Peyer's patch (tissue), 4 donors: ENCODE results near the gene TMEM198. TPM values are rescaled to one million over a fixed set of nuclear protein-coding genes. Genes with fewer than 3 reads are reported as not detected.

Experiments
- DNase-seq, 3 donors: peaks; one replicate each; pipeline ENCODE4 v3.0.0-alpha.2; 2017 to 2019
- H3K27ac ChIP-seq, 4 donors: fragments of 200-600 bp; sonication (generic); one replicate each; pipeline ENCODE4 v1.5.1; 2016 to 2019
- H3K27me3 ChIP-seq, 2 donors: fragments of 200-600 bp; sonication (generic); one replicate each; pipeline ENCODE4 v1.5.1; 2019
- H3K36me3 ChIP-seq, 3 donors: fragments of 200-600 bp; sonication (generic); one replicate each; pipeline ENCODE4 v1.5.1; 2016 to 2019
- H3K4me1 ChIP-seq, 4 donors: fragments of 200-600 bp; sonication (generic); one replicate each; pipeline ENCODE4 v1.5.1; 2016 to 2019
- H3K4me3 ChIP-seq, 4 donors: fragments of 200-600 bp; sonication (generic); 1 replicate in 3 of 4; 2 replicates in 1 of 4; pipeline ENCODE4 v1.5.1; 2016 to 2019; ENCODE audit warnings: mild to moderate bottlenecking in 1 of 4
- H3K9me3 ChIP-seq, 4 donors: fragments of 200-600 bp; sonication (generic); one replicate each; pipeline ENCODE4 v1.5.1; 2016 to 2019; ENCODE audit warnings: mild to moderate bottlenecking in 1 of 4
- POLR2A ChIP-seq, 2 donors: fragments of 450-650 bp; IDR thresholded peaks; one replicate each; pipeline ENCODE4 v1.5.1; 2017; ENCODE audit warnings: antibody characterized with exemption in 2 of 2, mild to moderate bottlenecking in 2 of 2, moderate library complexity in 2 of 2
- total RNA-seq, 4 donors: library from RNA; depleted of rRNA; stranded (reverse); fragments of >200 nt; gene quantifications; one replicate each; pipeline ENCODE4 v1.1.0, GENCODE V29; 2016
- TF ChIP-seq, protein P1 (sequence below), 6 experiments: fragments of 450-650 bp in 4 of 6; fragments of 200-600 bp in 2 of 6; sonication (generic) in 1 of 6; IDR thresholded peaks; one replicate each; pipeline ENCODE4 v1.5.1; 2017 to 2019; ENCODE audit warnings: antibody characterized with exemption in 6 of 6, mild to moderate bottlenecking in 3 of 6, moderate library complexity in 1 of 6

The TMEM198 gene
- total RNA-seq, 4 donors from 2014 or later, result 6.6 to 25.5 (median 13.9) TPM

DNA sequence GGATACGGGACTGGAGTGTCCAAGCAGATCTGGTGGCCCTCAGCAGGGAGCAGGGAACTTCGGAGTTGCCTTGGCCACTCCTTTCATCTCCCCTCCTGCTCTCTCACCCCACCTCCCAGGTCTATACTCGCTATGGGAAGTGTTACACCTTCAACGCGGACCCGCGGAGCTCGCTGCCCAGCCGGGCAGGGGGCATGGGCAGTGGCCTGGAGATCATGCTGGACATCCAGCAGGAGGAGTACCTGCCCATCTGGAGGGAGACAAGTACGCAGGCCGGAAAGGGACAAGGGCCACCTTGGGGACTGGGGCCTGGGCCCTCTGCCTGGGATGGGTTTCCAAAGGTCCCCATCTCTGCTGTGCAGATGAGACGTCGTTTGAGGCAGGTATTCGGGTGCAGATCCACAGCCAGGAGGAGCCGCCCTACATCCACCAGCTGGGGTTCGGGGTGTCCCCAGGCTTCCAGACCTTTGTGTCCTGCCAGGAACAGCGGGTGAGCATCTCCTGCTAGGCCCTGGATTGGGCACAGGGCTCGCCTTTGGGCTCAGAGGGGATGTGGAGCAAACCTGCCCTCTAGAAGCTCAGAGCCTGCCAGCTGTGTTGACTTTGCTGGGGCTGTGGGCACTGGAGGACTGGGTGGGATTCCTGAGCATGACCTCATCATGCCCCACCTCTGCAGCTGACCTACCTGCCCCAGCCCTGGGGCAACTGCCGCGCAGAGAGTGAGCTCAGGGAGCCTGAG lies 12.0 kb upstream of the TMEM198 start:
- Histone ChIP-seq H3K4me1 (no peaks in the 10 kb centered on the region), H3K27me3 (no peaks in the 10 kb centered on the region), H3K27ac (no peak overlapping the region), H3K9me3 (no peaks in the 10 kb centered on the region), H3K4me3 (no peak overlapping the region), H3K36me3 (no peaks in the 10 kb centered on the region)
- TF ChIP-seq, protein P1, sequence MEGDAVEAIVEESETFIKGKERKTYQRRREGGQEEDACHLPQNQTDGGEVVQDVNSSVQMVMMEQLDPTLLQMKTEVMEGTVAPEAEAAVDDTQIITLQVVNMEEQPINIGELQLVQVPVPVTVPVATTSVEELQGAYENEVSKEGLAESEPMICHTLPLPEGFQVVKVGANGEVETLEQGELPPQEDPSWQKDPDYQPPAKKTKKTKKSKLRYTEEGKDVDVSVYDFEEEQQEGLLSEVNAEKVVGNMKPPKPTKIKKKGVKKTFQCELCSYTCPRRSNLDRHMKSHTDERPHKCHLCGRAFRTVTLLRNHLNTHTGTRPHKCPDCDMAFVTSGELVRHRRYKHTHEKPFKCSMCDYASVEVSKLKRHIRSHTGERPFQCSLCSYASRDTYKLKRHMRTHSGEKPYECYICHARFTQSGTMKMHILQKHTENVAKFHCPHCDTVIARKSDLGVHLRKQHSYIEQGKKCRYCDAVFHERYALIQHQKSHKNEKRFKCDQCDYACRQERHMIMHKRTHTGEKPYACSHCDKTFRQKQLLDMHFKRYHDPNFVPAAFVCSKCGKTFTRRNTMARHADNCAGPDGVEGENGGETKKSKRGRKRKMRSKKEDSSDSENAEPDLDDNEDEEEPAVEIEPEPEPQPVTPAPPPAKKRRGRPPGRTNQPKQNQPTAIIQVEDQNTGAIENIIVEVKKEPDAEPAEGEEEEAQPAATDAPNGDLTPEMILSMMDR (IDR thresholded peaks at IDR 0.05), result no peak
- no peak for TF ChIP-seq POLR2A (IDR thresholded peaks at IDR 0.05)
- DNase-seq, result no peak

DNA sequence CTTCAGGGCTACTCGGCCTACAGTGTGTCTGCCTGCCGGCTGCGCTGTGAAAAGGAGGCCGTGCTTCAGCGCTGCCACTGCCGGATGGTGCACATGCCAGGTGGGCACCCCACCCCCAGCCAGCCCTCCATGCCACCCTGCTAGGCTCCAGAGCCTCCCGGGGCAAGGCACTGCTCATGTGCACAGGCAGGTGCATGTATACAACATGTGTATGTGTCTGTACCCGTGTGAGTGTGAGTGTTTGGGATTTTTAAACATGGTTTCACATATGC lies 11.5 kb upstream of the TMEM198 start:
- no peak for DNase-seq
- Histone ChIP-seq H3K9me3 (no peaks in the 10 kb centered on the region), H3K27me3 (no peaks in the 10 kb centered on the region), H3K36me3 (no peaks in the 10 kb centered on the region), H3K27ac (no peak overlapping the region), H3K4me3 (no peak overlapping the region), H3K4me1 (no peaks in the 10 kb centered on the region)
- TF ChIP-seq POLR2A (IDR thresholded peaks at IDR 0.05), result no peak
- TF ChIP-seq, protein P1 (IDR thresholded peaks at IDR 0.05), result no peak

DNA sequence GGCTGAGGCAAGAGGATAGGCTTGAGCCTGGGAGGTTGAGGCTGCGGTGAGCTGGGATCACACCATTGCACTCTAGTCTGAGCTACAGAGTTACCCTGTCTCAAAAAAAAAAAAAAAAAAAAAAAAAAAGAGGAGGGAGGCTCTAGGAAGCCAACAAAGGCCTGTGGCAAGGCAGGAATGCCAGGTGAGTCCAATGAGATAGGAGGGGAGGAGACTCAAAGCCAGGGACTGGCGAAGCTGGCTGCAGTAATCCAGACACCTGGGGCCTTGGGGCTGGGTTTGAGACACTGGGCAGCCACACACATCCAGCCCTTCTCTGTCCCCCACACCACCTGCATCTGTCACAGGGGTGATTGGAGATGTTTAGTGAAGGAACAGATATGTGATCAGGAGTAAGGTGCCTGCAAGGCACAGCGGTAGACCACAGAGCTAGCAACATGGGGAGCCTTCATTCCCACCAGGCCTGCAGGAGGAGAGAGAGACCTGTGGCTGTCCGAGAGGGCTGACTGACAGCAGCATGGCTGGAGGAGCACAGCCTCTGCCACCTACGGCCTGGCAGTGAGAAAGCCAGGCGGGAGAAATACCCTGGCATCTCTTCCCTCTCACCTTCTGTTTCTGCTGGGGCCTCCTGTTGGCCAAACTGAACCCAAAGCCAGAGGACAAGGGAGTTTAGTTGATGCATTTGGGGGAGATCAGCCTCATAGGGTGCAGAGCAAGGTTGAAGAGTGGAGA lies 9.7 kb upstream of the TMEM198 start:
- no peaks in the 10 kb centered on the region for H3K27me3 ChIP-seq
- no peak for TF ChIP-seq POLR2A (IDR thresholded peaks at IDR 0.05)
- TF ChIP-seq, protein P1 (IDR thresholded peaks at IDR 0.05), result no peak
- H3K27ac ChIP-seq, result no peak overlapping the region
- H3K4me3 ChIP-seq, result no peak overlapping the region
- H3K36me3 ChIP-seq, result peaks cover 0 to 3% (median 0%) of the 10 kb centered on the region in 3 donors
- no peak for DNase-seq
- no peaks in the 10 kb centered on the region for H3K9me3 ChIP-seq
- no peaks in the 10 kb centered on the region for H3K4me1 ChIP-seq

DNA sequence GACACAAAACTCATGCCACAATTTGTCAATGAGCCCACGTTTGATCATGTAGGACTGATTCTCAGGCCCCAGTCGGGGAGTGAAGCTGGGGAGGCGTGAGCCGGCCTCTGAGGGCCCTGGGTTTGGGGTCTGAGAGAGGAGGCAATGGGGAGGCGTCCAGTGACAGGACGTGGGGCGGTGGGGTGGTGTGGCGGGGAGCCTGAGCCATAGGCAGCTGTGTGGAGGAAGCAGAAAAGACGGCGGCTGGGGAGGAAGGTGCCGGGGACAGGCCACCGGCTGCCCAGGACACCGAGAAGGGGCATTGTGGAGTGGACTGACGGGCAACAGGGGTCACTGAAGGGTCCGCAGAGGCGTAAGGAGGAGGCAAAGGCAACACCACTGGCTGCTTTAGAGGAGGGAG lies 7.4 kb upstream of the TMEM198 start:
- TF ChIP-seq, protein P1 (IDR thresholded peaks at IDR 0.05), result no peak
- no peak for TF ChIP-seq POLR2A (IDR thresholded peaks at IDR 0.05)
- DNase-seq, result no peak
- no peaks in the 10 kb centered on the region for H3K27me3 ChIP-seq
- H3K9me3 ChIP-seq, result no peaks in the 10 kb centered on the region
- H3K4me1 ChIP-seq, result peaks cover 0 to under 1% (median 0%) of the 10 kb centered on the region in 4 donors
- no peak overlapping the region for H3K4me3 ChIP-seq
- H3K36me3 ChIP-seq, result peaks cover 0 to 26% (median 0%) of the 10 kb centered on the region in 3 donors
- no peak overlapping the region for H3K27ac ChIP-seq

DNA sequence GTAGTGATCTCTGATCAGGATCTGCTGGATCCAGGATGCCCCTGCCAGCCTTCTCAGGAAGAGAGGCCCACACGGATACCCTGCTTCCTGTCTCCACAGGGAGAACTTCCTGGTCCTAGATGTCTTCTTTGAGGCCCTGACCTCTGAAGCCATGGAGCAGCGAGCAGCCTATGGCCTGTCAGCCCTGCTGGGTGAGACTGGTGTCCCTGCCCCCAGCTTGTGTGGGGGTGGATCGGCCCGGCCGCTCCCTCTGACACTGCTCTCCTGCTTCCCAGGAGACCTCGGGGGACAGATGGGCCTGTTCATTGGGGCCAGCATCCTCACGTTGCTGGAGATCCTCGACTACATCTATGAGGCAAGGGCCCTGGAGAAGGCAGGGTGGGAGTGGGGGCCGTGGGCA lies 6.9 kb upstream of the TMEM198 start:
- Histone ChIP-seq H3K4me1 (peaks cover 0 to 6% (median 3%) of the 10 kb centered on the region in 4 donors), H3K27ac (no peak overlapping the region), H3K36me3 (peaks cover 0 to 27% (median 0%) of the 10 kb centered on the region in 3 donors), H3K27me3 (no peaks in the 10 kb centered on the region), H3K4me3 (no peak overlapping the region), H3K9me3 (no peaks in the 10 kb centered on the region)
- TF ChIP-seq, protein P1 (IDR thresholded peaks at IDR 0.05), result no peak
- no peak for TF ChIP-seq POLR2A (IDR thresholded peaks at IDR 0.05)
- no peak for DNase-seq
